Epidermal melanocyte (primary cell): Measurements from ENCODE around the gene MORN3.

Source experiments
- DNase-seq: peaks from one replicate; pipeline ENCODE4 v3.0.0; 2011; ENCODE audit warnings: low spot score; ENCODE audit not compliant: insufficient read length

The MORN3 gene

DNA sequence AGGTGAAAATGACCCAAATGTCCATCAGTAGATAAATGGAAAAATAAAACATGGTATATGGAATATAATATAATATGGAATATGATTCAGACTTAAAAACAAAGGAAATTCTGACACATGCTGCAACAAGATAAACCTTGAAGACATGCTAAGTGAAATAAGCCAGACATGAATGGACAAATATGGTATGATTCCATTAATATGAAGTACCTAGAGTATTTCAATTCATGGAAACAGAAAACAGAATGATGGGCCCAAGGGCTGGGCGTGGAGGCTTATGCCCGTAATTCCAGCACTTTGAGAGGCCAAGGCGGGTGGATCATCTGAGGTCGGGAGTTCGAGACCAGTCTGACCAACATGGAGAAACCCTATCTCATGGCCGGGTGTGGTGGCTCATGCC lies 65.9 kb downstream of the MORN3 start:
- no peak for DNase-seq

DNA sequence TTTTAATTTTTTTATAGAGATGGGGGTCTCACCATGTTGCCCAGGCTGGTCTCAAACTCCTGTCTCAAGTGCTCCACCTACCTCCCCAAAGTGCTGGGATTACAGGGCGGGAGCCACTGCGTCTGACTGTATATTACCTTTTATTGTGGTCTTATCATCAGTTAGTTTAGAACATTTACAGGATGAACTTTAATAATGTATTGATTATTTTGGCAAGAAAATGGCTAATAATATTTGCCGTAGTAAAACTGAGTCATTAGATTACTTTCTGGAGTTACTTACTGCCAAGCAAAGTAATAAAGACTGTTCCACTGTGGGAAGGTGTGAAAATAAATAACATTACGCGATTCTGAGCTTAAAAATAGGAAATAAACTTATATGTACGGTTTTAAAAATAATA lies 66.7 kb downstream of the MORN3 start:
- no peak for DNase-seq

DNA sequence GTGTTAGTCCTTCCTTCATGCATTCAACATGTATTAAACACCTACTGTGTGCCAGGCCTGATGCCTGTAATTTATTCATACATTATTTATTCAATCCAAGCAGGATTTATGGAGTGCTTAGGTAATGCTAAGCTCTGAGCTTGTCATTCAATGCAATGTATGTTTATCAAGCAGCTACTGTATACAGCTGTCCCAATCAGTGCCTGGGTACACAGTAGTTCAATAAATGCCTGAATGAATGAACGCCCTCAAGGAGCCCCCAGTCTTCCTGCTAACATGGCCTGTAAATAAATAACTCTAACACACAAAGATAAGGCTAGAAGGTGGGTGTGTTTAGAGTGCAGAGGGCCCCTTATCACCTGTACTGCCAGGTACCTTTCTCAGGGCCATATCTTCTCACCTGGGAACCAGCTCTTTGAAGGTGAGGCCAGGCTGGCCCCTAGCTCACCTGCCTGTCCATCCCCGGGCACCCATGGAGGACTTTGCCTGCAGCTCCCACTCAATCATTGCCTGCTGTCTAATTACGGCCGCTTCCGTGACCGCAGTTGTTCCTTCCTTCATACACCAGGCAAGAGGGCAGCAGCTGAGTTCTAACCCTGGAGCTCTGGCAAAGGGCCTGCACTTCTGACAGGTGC lies 68.6 kb downstream of the MORN3 start:
- DNase-seq, result no peak
